T-cell (primary cell): Measurements from ENCODE around the gene DDX3X. TPM values are rescaled to one million over a fixed set of nuclear protein-coding genes. Genes with fewer than 3 reads are reported as not detected.

Source experiments
- ATAC-seq, 4 experiments: fragments of 200-7000 bp in 3 of 4; fragments of 150-1000 bp in 1 of 4; cut with Tn5 transposase; replicated peaks in 1 of 4; 1 replicate in 3 of 4; 2 replicates in 1 of 4; pipeline ENCODE4 v1.10.0; 2021; ENCODE audit warnings: moderate library complexity in 3 of 4, mild to moderate bottlenecking in 2 of 4, moderate number of reproducible peaks in 1 of 4
- CTCF ChIA-PET, 2 donors: fragments of 300-600 bp; sonication (Branson Sonifier 250); formaldehyde crosslinking; loops; one replicate each; lab custom pipeline; 2022; ENCODE audit warnings: antibody characterized with exemption in 2 of 2; lab: Charles Lee
- POLR2A ChIA-PET, 2 donors: fragments of 300-600 bp; sonication (Branson Sonifier 250); formaldehyde crosslinking; loops; one replicate each; lab custom pipeline; 2022; ENCODE audit warnings: antibody characterized with exemption in 2 of 2; lab: Charles Lee
- DNase-seq, 35 experiments: peaks; one replicate each; pipeline versions ENCODE4 v3.0.0 to v3.0.0-alpha.2; 2013 to 2023
- H3K27ac ChIP-seq: one replicate; pipeline ENCODE4 v1.5.1; 2013; ENCODE audit warnings: low read length
- H3K27me3 ChIP-seq, 2 experiments: replicated peaks in 1 of 2; 1 replicate in 1 of 2; 2 replicates in 1 of 2; pipeline versions ENCODE4 v1.6.1 to v1.7.0; 2013; ENCODE audit warnings: low read length in 1 of 2, mixed read lengths in 1 of 2; ENCODE audit not compliant: control insufficient read depth in 2 of 2, insufficient read depth in 2 of 2; ENCODE audit errors: extremely low read depth in 1 of 2
- H3K36me3 ChIP-seq, 2 donors: 1 replicate in 1 of 2; 2 replicates in 1 of 2; pipeline versions ENCODE4 v1.6.1 to v1.7.0; 2013; ENCODE audit warnings: low read length in 1 of 2; ENCODE audit not compliant: control insufficient read depth in 2 of 2, insufficient read depth in 1 of 2; ENCODE audit errors: extremely low read depth in 1 of 2
- H3K4me1 ChIP-seq, 2 experiments: 1 replicate in 1 of 2; 2 replicates in 1 of 2; pipeline versions ENCODE4 v1.6.1 to v1.7.0; 2013; ENCODE audit warnings: low read length in 2 of 2, mixed read lengths in 1 of 2; ENCODE audit not compliant: insufficient read depth in 2 of 2, control insufficient read depth in 1 of 2; ENCODE audit errors: extremely low read depth in 1 of 2
- H3K4me3 ChIP-seq, 2 donors: 1 replicate in 1 of 2; 2 replicates in 1 of 2; pipeline versions ENCODE4 v1.5.1 to v1.7.0; 2013; ENCODE audit warnings: mild to moderate bottlenecking in 2 of 2, low read length in 1 of 2, moderate library complexity in 1 of 2; ENCODE audit not compliant: control insufficient read depth in 1 of 2; ENCODE audit errors: extremely low read depth in 1 of 2
- H3K9me3 ChIP-seq: 2 replicates; pipeline ENCODE4 v1.7.0; 2013
- H3K27ac Mint-ChIP-seq, 2 donors: one replicate each; pipeline ENCODE4 v1.8.0; 2020 to 2021; ENCODE audit warnings: mild to moderate bottlenecking in 2 of 2, mixed read lengths in 2 of 2
- H3K27me3 Mint-ChIP-seq, 2 donors: one replicate each; pipeline ENCODE4 v1.8.0; 2021 to 2022; ENCODE audit warnings: mixed read lengths in 2 of 2
- H3K36me3 Mint-ChIP-seq: one replicate; pipeline ENCODE4 v1.8.0; 2021; ENCODE audit warnings: mixed read lengths
- H3K4me1 Mint-ChIP-seq, 3 donors: one replicate each; pipeline ENCODE4 v1.8.0; 2020 to 2022; ENCODE audit warnings: mixed read lengths in 3 of 3, mild to moderate bottlenecking in 1 of 3
- H3K4me3 Mint-ChIP-seq, 3 donors: one replicate each; pipeline ENCODE4 v1.8.0; 2020 to 2022; ENCODE audit warnings: mild to moderate bottlenecking in 3 of 3, mixed read lengths in 3 of 3, moderate library complexity in 3 of 3
- H3K9me3 Mint-ChIP-seq, 3 donors: one replicate each; pipeline ENCODE4 v1.8.0; 2020 to 2022; ENCODE audit warnings: mixed read lengths in 3 of 3
- WGBS: methylation state at CpG from one replicate; pipeline ENCODE4 v1.1.5; 2013; ENCODE audit warnings: missing lambda C conversion rate; ENCODE audit not compliant: insufficient coverage; 5-methylcytosine and 5-hydroxymethylcytosine counted together
- total RNA-seq, 35 experiments: library from RNA in 6 of 35; stranded (reverse) in 6 of 35; fragments of 120-200 nt in 1 of 35; gene quantifications; one replicate each; pipeline versions ENCODE4 v1.2.1 to v1.2.4 and lab custom pipeline; 2013 to 2026

DDX3X gene
- total RNA-seq, 5 donors from 2014 or later (not counting 1 experiment from before 2014, with no cell fraction given) = 253 to 1,077 (median 367) TPM

DNA sequence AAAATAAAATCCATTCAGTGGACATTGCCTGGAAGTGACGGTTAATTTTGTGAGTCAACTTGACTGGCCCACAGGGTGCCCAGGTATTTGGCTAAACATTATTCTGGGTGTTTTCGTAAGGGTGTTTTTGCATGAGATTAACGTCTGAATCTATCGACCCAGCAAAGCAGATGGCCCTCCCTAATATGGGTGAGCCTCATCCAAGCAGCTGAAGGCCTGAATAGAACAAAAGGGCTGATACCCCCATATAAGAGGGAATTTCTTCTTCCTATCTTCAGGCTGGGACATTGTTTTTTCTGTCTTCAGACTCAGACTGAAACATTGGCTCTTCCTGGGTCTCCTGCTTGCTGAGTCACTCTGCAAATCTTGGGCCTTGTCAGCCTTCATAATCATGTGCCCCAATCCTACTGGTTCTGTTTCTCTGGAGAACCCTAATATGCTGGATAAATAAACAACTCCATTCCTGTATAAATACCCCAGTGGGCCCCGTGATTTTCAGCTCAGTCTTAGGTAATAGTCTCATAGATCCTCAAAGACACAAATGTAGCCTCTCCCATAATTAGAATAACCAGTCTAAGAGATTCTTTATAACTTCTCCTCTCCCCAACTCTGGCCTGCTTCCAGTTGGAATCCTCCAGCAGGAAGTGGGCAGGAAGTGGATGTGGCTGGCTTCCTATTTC, 33.1 kb upstream of the DDX3X start:
- ChIA-PET CTCF (no interaction called here), POLR2A (no interaction called here)
- Mint-ChIP-seq H3K27ac (no peak overlapping the region), H3K27me3 (peaks cover 0 to 11% of the 10 kb centered on the region in 2 donors), H3K9me3 (no peaks in the 10 kb centered on the region), H3K36me3 (no peaks in the 10 kb centered on the region), H3K4me3 (no peak overlapping the region), H3K4me1 (no peaks in the 10 kb centered on the region)
- Histone ChIP-seq H3K9me3 (no peaks in the 10 kb centered on the region), H3K27ac (no peak overlapping the region), H3K4me3 (no peak overlapping the region), H3K4me1 (no peaks in the 10 kb centered on the region), H3K27me3 (no peaks in the 10 kb centered on the region), H3K36me3 (no peaks in the 10 kb centered on the region)
- WGBS = no CpG with 5 or more reads among the region's 5 CpGs
- ATAC-seq (no peak), DNase-seq (no peak)

DNA sequence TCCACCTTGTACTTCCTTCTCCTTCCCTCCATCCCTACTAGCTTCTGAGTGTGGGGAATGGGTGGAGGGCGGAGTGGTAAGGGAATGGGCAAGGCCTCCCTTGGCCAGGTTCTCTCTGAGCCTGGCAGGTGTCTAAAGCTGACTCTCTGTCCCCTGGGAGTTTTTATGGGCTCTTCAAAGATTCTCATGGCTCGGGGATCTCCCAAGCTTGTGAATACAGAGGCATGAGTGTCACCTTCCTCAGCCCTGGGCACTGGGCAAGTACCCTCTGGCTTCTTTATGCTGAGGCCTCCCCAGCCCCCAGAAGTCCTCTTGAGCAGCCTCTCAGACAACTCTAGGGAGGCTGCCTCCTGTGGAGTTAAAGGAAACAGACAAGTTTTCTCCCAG, 32.5 kb upstream of the DDX3X start:
- ATAC-seq (no peak), DNase-seq (no peak)
- no peak overlapping the region for H3K27ac ChIP-seq
- no peaks in the 10 kb centered on the region for H3K36me3 ChIP-seq
- H3K27me3 Mint-ChIP-seq = peaks cover 0 to 11% of the 10 kb centered on the region in 2 donors
- no peaks in the 10 kb centered on the region for H3K9me3 Mint-ChIP-seq
- WGBS = no CpG with 5 or more reads among the region's 2 CpGs
- H3K27ac Mint-ChIP-seq = no peak overlapping the region
- no peaks in the 10 kb centered on the region for H3K4me1 ChIP-seq
- ChIA-PET CTCF (no interaction called here), POLR2A (no interaction called here)
- no peaks in the 10 kb centered on the region for H3K36me3 Mint-ChIP-seq
- H3K4me3 Mint-ChIP-seq = no peak overlapping the region
- H3K27me3 ChIP-seq = no peaks in the 10 kb centered on the region
- no peaks in the 10 kb centered on the region for H3K4me1 Mint-ChIP-seq
- H3K4me3 ChIP-seq = no peak overlapping the region
- no peaks in the 10 kb centered on the region for H3K9me3 ChIP-seq

DNA sequence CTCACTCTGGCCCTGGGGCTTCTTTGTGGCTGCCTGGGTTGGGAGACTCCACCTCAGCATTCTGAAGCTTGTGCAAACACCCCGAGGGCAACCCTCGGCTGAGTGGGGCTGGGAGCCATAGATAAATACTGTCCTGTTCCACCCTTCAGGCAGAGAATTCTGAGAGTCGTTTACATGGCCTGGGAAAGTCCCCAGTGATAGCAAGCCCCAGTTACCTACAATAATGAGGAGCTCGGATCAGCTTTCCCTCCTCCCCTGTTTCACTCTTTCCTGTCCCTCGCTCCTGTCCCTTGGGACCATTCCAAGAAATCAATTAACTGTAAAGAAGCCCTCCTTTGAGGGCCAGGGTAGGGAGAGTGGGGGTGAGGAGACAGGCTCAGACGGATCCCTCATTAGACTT, 31.6 kb upstream of the DDX3X start:
- Mint-ChIP-seq H3K36me3 (no peaks in the 10 kb centered on the region), H3K27ac (no peak overlapping the region), H3K9me3 (no peaks in the 10 kb centered on the region), H3K27me3 (peaks cover 0 to 11% of the 10 kb centered on the region in 2 donors), H3K4me1 (no peaks in the 10 kb centered on the region), H3K4me3 (no peak overlapping the region)
- POLR2A ChIA-PET = no interaction called here
- Histone ChIP-seq H3K36me3 (no peaks in the 10 kb centered on the region), H3K9me3 (no peaks in the 10 kb centered on the region), H3K4me1 (no peaks in the 10 kb centered on the region), H3K27ac (no peak overlapping the region), H3K27me3 (no peaks in the 10 kb centered on the region), H3K4me3 (no peak overlapping the region)
- DNase-seq (no peak), ATAC-seq (no peak)
- CTCF ChIA-PET = no interaction called here
- WGBS = 33% methylated on average over 1 of the region's 6 CpGs

DNA sequence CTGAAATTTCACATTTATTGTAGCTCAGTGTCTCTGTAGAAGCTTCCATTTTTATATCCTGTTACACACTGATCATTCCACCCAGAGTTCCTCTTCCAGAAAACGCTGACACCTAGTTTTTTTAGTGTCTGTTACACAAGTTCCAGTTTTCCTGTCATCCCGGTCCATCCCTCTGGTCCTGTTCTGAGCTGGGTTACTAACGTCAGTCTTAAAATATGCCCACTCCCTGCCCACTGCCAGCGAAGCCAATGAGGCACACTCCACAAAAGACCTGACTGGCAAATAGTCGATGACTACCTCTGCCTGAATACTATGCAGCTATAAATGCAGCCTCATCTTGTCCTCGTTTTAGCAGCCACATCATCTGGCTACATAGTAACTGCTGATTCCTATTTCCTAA, 30.9 kb upstream of the DDX3X start:
- peaks cover 0 to 11% of the 10 kb centered on the region in 2 donors for H3K27me3 Mint-ChIP-seq
- Histone ChIP-seq H3K4me3 (no peak overlapping the region), H3K9me3 (no peaks in the 10 kb centered on the region), H3K4me1 (no peaks in the 10 kb centered on the region), H3K27ac (no peak overlapping the region), H3K36me3 (no peaks in the 10 kb centered on the region), H3K27me3 (no peaks in the 10 kb centered on the region)
- H3K9me3 Mint-ChIP-seq = no peaks in the 10 kb centered on the region
- no peak overlapping the region for H3K4me3 Mint-ChIP-seq
- H3K27ac Mint-ChIP-seq = no peak overlapping the region
- H3K36me3 Mint-ChIP-seq = no peaks in the 10 kb centered on the region
- DNase-seq = no peak
- no peak for ATAC-seq
- 100% methylated on average over 1 of the region's 6 CpGs for WGBS
- no peaks in the 10 kb centered on the region for H3K4me1 Mint-ChIP-seq
- CTCF ChIA-PET = no interaction called here
- POLR2A ChIA-PET = no interaction called here

DNA sequence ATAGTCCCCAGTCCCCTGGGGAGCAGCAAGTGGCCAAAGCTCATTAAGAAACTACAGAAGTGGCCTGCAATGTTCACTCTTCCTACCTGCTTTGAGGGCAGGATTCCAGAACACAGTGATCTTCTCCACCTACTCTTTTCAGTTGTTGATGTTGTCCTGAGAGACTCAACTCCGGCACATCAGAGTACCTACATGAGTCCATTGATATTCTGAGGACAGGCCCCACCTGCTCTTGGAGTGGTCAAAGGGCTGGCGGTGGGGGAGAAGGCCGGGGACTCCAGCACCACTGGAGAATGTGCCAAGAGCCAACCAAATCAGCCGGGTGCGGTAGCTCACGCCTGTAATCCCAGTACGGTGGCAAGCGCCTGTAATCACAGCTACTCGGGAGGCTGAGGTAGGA, 29.8 kb upstream of the DDX3X start:
- DNase-seq (no peak), ATAC-seq (no peak)
- Mint-ChIP-seq H3K9me3 (no peaks in the 10 kb centered on the region), H3K4me1 (no peaks in the 10 kb centered on the region), H3K4me3 (no peak overlapping the region), H3K36me3 (no peaks in the 10 kb centered on the region), H3K27ac (no peak overlapping the region), H3K27me3 (peaks cover 0 to 11% of the 10 kb centered on the region in 2 donors)
- Histone ChIP-seq H3K27ac (no peak overlapping the region), H3K27me3 (no peaks in the 10 kb centered on the region), H3K4me1 (no peaks in the 10 kb centered on the region), H3K4me3 (no peak overlapping the region), H3K9me3 (no peaks in the 10 kb centered on the region), H3K36me3 (no peaks in the 10 kb centered on the region)
- POLR2A ChIA-PET = interaction anchor here in 1 of 2 donors (0.6 kb wide), 1 partner anchor 188 kb away, joined by 10 read pairs; no protein-coding TSS in a partner anchor
- WGBS = 100% methylated on average over 2 of the region's 9 CpGs
- CTCF ChIA-PET = no interaction called here

DNA sequence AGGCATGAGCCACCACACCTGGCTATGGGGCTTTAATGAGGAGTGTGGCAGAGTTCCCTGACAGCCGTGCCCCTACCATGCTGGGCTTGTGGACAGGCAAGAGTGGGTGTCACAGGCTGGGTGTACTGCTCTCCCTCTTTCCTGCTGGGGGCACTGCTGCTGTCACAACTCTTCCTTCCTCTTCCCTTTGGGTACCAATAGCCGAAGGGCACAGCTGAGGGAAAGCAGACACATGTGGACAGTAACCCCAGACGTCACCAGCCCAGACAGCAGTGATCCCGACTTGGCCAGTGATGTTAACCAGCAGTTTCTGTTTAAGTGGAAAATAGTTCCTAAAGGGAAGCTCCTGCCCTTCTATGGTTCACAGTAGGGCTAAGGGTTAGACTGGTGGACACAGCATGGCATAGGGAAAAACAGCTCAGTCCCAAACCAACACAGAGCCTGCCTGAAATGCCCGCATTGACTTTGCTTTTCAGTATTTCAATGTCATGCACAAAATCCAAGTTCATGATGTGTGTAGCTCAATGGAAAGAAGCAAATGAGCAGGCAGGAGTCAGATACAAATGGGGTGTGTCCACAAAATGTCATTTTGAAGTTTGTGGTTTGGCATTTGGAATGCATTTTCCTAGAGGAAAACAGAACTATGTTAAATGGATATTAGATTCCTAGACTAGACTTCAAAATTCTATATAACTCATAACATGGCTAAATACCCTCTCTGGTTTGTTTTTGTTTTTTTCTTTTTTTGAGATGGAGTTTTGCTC, 24.9 kb upstream of the DDX3X start:
- ChIA-PET POLR2A (no interaction called here), CTCF (no interaction called here)
- no CpG with 5 or more reads among the region's 5 CpGs for WGBS
- Mint-ChIP-seq H3K36me3 (no peaks in the 10 kb centered on the region), H3K9me3 (no peaks in the 10 kb centered on the region), H3K4me3 (no peak overlapping the region), H3K27me3 (no peaks in the 10 kb centered on the region), H3K4me1 (peaks cover 0 to 3% (median 0%) of the 10 kb centered on the region in 3 donors), H3K27ac (no peak overlapping the region)
- no peaks in the 10 kb centered on the region for H3K4me1 ChIP-seq
- ATAC-seq (no peak), DNase-seq (peak in 1 of 35 experiments; percentile 8)
- H3K27ac ChIP-seq = no peak overlapping the region
- no peaks in the 10 kb centered on the region for H3K9me3 ChIP-seq
- no peak overlapping the region for H3K4me3 ChIP-seq
- H3K36me3 ChIP-seq = no peaks in the 10 kb centered on the region
- H3K27me3 ChIP-seq = no peaks in the 10 kb centered on the region
